H1 (cell line): ENCODE data around the gene KLHDC8A. TPM values are rescaled to one million over a fixed set of nuclear protein-coding genes. Genes with fewer than 3 reads are reported as not detected.

Experiments
- CTCF ChIA-PET: fragments of 300-600 bp; sonication (Branson Sonifier 250); formaldehyde crosslinking; loops from one replicate; lab custom pipeline; 2021; ENCODE audit not compliant: partially characterized antibody; lab: Charles Lee
- POLR2A ChIA-PET: fragments of 300-600 bp; sonication (Branson Sonifier 250); formaldehyde crosslinking; loops from one replicate; lab custom pipeline; 2021; ENCODE audit warnings: inconsistent platforms; ENCODE audit not compliant: partially characterized antibody; lab: Charles Lee
- DNase-seq, 2 experiments: peaks; one replicate each; pipeline versions ENCODE4 v3.0.0 to v3.0.0-alpha.2; 2010 to 2022; ENCODE audit warnings: low spot score in 2 of 2, low read depth in 1 of 2, mixed read lengths in 1 of 2
- FAIRE-seq: peaks from 2 replicates; lab custom pipeline; 2011; peaks lifted over from hg19 to GRCh38; lab: Jason Lieb, UNC
- H2AFZ ChIP-seq: 2 replicates; pipeline ENCODE4 v1.8.1; 2012; ENCODE audit warnings: low read length, inconsistent platforms
- H2AK5ac ChIP-seq: 2 replicates; pipeline ENCODE4 v1.6.1; 2013; ENCODE audit warnings: low read depth, low read length
- H2BK120ac ChIP-seq: replicated peaks from 2 replicates; pipeline ENCODE3; 2013; ENCODE audit warnings: low read depth, low read length, inconsistent platforms
- H2BK12ac ChIP-seq: 2 replicates; pipeline ENCODE4 v1.6.1; 2013; ENCODE audit warnings: low read depth, low read length
- H2BK15ac ChIP-seq: 2 replicates; pipeline ENCODE4 v1.6.1; 2013; ENCODE audit warnings: low read length
- H2BK20ac ChIP-seq: 2 replicates; pipeline ENCODE4 v1.6.1; 2013; ENCODE audit warnings: low read length
- H2BK5ac ChIP-seq: 2 replicates; pipeline ENCODE4 v1.6.1; 2013; ENCODE audit warnings: low read depth, low read length
- H3K14ac ChIP-seq: 2 replicates; pipeline ENCODE4 v1.6.1; 2013; ENCODE audit warnings: inconsistent platforms; ENCODE audit not compliant: insufficient read length
- H3K18ac ChIP-seq: 2 replicates; pipeline ENCODE4 v1.6.1; 2013; ENCODE audit warnings: low read length; ENCODE audit errors: extremely low read depth
- H3K23ac ChIP-seq: 2 replicates; pipeline ENCODE4 v1.6.1; 2013; ENCODE audit warnings: inconsistent platforms; ENCODE audit not compliant: insufficient read length
- H3K23me2 ChIP-seq: 2 replicates; pipeline ENCODE4 v1.6.1; 2013; ENCODE audit warnings: low read depth, low read length
- H3K27ac ChIP-seq: 2 replicates; pipeline ENCODE4 v1.6.1; 2011; ENCODE audit warnings: low read depth, low read length, inconsistent platforms
- H3K27me3 ChIP-seq, 4 experiments: replicated peaks in 1 of 4; 1 replicate in 1 of 4; 2 replicates in 3 of 4; pipeline versions ENCODE4 v1.6.1 to v1.8.1; 2011 to 2013; ENCODE audit warnings: low read length in 3 of 4, mild to moderate bottlenecking in 3 of 4, inconsistent platforms in 2 of 4, mixed read lengths in 2 of 4, moderate library complexity in 1 of 4; ENCODE audit not compliant: control insufficient read depth in 3 of 4, insufficient read depth in 3 of 4; ENCODE audit errors: extremely low read depth in 1 of 4
- H3K36me3 ChIP-seq, 4 experiments: 2 replicates each; pipeline versions ENCODE4 v1.6.1 to v1.8.1; 2011 to 2013; ENCODE audit warnings: mild to moderate bottlenecking in 4 of 4, low read length in 3 of 4, moderate library complexity in 2 of 4, control low read depth in 1 of 4, inconsistent platforms in 1 of 4; ENCODE audit not compliant: insufficient read depth in 4 of 4, control insufficient read depth in 2 of 4
- H3K4ac ChIP-seq: replicated peaks from 2 replicates; pipeline ENCODE3; 2013; ENCODE audit warnings: low read length, low read depth, mixed read lengths, inconsistent platforms; ENCODE audit not compliant: insufficient read length
- H3K4me1 ChIP-seq, 4 experiments: replicated peaks in 1 of 4; 1 replicate in 1 of 4; 2 replicates in 3 of 4; pipeline versions ENCODE4 v1.6.1 to v1.8.1; 2011 to 2013; ENCODE audit warnings: low read length in 3 of 4, inconsistent platforms in 2 of 4, mixed read lengths in 1 of 4; ENCODE audit not compliant: insufficient read depth in 4 of 4, control insufficient read depth in 3 of 4
- H3K4me2 ChIP-seq, 2 experiments: 2 replicates each; pipeline versions ENCODE4 v1.6.1 to v1.8.1; 2011 to 2013; ENCODE audit warnings: low read depth in 2 of 2, low read length in 2 of 2, control low read depth in 1 of 2, inconsistent platforms in 1 of 2, mild to moderate bottlenecking in 1 of 2; ENCODE audit not compliant: insufficient read depth in 1 of 2
- H3K4me3 ChIP-seq, 4 experiments: fragments of 200-600, 300-600 bp in 1 of 4; sonication (generic), shearing (Covaris generic), sonication (Bioruptor Twin) in 1 of 4; 2 replicates each; pipeline versions ENCODE4 v1.5.1 to v1.8.1; 2011 to 2016; ENCODE audit warnings: low read length in 4 of 4, low read depth in 3 of 4, control low read depth in 2 of 4, inconsistent platforms in 2 of 4, mild to moderate bottlenecking in 2 of 4, mixed read lengths in 1 of 4, moderate library complexity in 1 of 4; ENCODE audit not compliant: insufficient read depth in 2 of 4; ENCODE audit errors: extremely low read depth in 1 of 4
- H3K56ac ChIP-seq: replicated peaks from 2 replicates; pipeline ENCODE3; 2013; ENCODE audit warnings: low read depth, mild to moderate bottlenecking, mixed read lengths, low read length, inconsistent platforms; ENCODE audit not compliant: insufficient read length
- H3K79me1 ChIP-seq: 2 replicates; pipeline ENCODE4 v1.6.1; 2013; ENCODE audit warnings: low read depth, low read length, control low read depth
- H3K79me2 ChIP-seq, 2 experiments: 2 replicates each; pipeline versions ENCODE4 v1.6.1 to v1.8.1; 2012 to 2013; ENCODE audit warnings: low read length in 2 of 2, mild to moderate bottlenecking in 2 of 2, inconsistent platforms in 1 of 2; ENCODE audit not compliant: insufficient read depth in 2 of 2, control insufficient read depth in 1 of 2
- H3K9ac ChIP-seq, 4 experiments: replicated peaks in 1 of 4; 1 replicate in 1 of 4; 2 replicates in 3 of 4; pipeline versions ENCODE4 v1.6.1 to v1.8.1; 2011 to 2013; ENCODE audit warnings: low read depth in 3 of 4, low read length in 3 of 4, control low read depth in 2 of 4, mild to moderate bottlenecking in 2 of 4, moderate library complexity in 2 of 4, inconsistent platforms in 1 of 4; ENCODE audit errors: extremely low read depth in 1 of 4
- H3K9me3 ChIP-seq, 2 experiments: 2 replicates each; pipeline versions ENCODE4 v1.6.1 to v1.8.1; 2012 to 2013; ENCODE audit warnings: mild to moderate bottlenecking in 2 of 2, moderate library complexity in 2 of 2, control low read depth in 1 of 2, inconsistent platforms in 1 of 2, low read depth in 1 of 2, low read length in 1 of 2, mixed read lengths in 1 of 2; ENCODE audit not compliant: insufficient read depth in 2 of 2
- H4K20me1 ChIP-seq, 2 experiments: replicated peaks in 1 of 2; 2 replicates each; pipeline versions ENCODE3 to v1.8.1; 2011 to 2013; ENCODE audit warnings: inconsistent platforms in 2 of 2, low read length in 2 of 2, mild to moderate bottlenecking in 1 of 2; ENCODE audit not compliant: insufficient read depth in 2 of 2, control insufficient read depth in 1 of 2
- H4K5ac ChIP-seq: 2 replicates; pipeline ENCODE4 v1.6.1; 2013; ENCODE audit warnings: low read length, low read depth, mixed read lengths, inconsistent platforms; ENCODE audit not compliant: insufficient read length
- H4K8ac ChIP-seq: 2 replicates; pipeline ENCODE4 v1.8.0; 2013; ENCODE audit warnings: mild to moderate bottlenecking, moderate library complexity, low read length, inconsistent platforms; ENCODE audit not compliant: insufficient read depth; ENCODE audit errors: extremely low read depth
- H4K91ac ChIP-seq: replicated peaks from 2 replicates; pipeline ENCODE3; 2013; ENCODE audit warnings: low read length, mixed read lengths, inconsistent platforms; ENCODE audit not compliant: insufficient read length
- BCL11A ChIP-seq, 2 experiments: IDR thresholded peaks; one replicate each; pipeline ENCODE4 v1.6.1; 2011; ENCODE audit warnings: low read depth in 2 of 2, low read length in 2 of 2, mild to moderate bottlenecking in 2 of 2
- CBX8 ChIP-seq: fragments of 300-800, 300-1000 bp; sonication (generic); IDR thresholded peaks from 2 replicates; pipeline ENCODE4 v1.7.1; 2016; ENCODE audit warnings: low read depth, low read length, borderline replicate concordance
- CTBP2 ChIP-seq: IDR thresholded peaks from 2 replicates; pipeline ENCODE4 v1.7.0; 2011; ENCODE audit warnings: borderline replicate concordance, mild to moderate bottlenecking, moderate library complexity, mixed read lengths, low read length; ENCODE audit not compliant: insufficient read depth, insufficient read length
- EZH2 ChIP-seq: fragments of 200-600 bp; sonication (generic); IDR thresholded peaks from 2 replicates; pipeline ENCODE4 v1.7.1; 2012; ENCODE audit warnings: low read depth, mild to moderate bottlenecking, moderate library complexity, low read length, inconsistent platforms; ENCODE audit not compliant: severe bottlenecking
- WGBS, 2 experiments: shearing (Covaris generic) in 1 of 2; methylation state at CpG; one replicate each; pipeline versions ENCODE4 v1.1.6 to v1.1.7; 2013 to 2015; ENCODE audit warnings: low lambda C conversion rate in 2 of 2, mixed read lengths in 2 of 2, inconsistent platforms in 1 of 2, low coverage in 1 of 2, missing lambda C conversion rate in 1 of 2; ENCODE audit not compliant: insufficient replicate concordance in 2 of 2, insufficient coverage in 1 of 2, insufficient read length in 1 of 2; ENCODE audit errors: extremely low coverage in 1 of 2, missing lambda C conversion rate in 1 of 2; 5-methylcytosine and 5-hydroxymethylcytosine counted together
- polyA plus RNA-seq, 7 experiments: library from polyadenylated mRNA; depleted of rRNA in 3 of 7; stranded (reverse) in 5 of 7; unstranded in 2 of 7; fragments of >200 nt in 5 of 7; fragments of 200-250 nt in 2 of 7; gene quantifications; 1 replicate in 5 of 7; 2 replicates in 1 of 7; 4 replicates in 1 of 7; pipeline versions ENCODE4 v1.2.1 to v1.2.3, GENCODE V29; 2011 to 2013; ENCODE audit warnings: missing spikeins in 2 of 7, mixed read lengths in 2 of 7
- total RNA-seq: library from RNA; stranded (reverse); fragmentation: NEBNext Ultra II Directional; extraction: Animal tissue kit (Norgen Biotek cat#: 25700); gene quantifications from 2 replicates; pipeline ENCODE4 v1.2.1, GENCODE V29; 2021
- TF ChIP-seq, protein P1 (sequence below), 3 experiments: IDR thresholded peaks; 1 replicate in 2 of 3; 2 replicates in 1 of 3; pipeline versions ENCODE4 v1.5.1 to v1.6.1; 2011; ENCODE audit warnings: low read length in 3 of 3, mild to moderate bottlenecking in 3 of 3, inconsistent platforms in 2 of 3, low read depth in 1 of 3, moderate library complexity in 1 of 3; ENCODE audit not compliant: insufficient read depth in 1 of 3; ENCODE audit errors: control extremely low read depth in 1 of 3
- TF ChIP-seq, protein P2 (sequence below): IDR thresholded peaks from 2 replicates; pipeline ENCODE4 v1.6.1; 2012; ENCODE audit warnings: low read length, inconsistent platforms
- TF ChIP-seq, protein P3 (sequence below): IDR thresholded peaks from 2 replicates; pipeline ENCODE4 v1.6.1; 2012; ENCODE audit warnings: inconsistent platforms

The KLHDC8A gene
- total and polyA plus RNA-seq, 2 of the 8 experiments (the other 6 are each of a cell fraction or from before 2014, with no cell fraction given) = 1.9 to 3.4 TPM

DNA sequence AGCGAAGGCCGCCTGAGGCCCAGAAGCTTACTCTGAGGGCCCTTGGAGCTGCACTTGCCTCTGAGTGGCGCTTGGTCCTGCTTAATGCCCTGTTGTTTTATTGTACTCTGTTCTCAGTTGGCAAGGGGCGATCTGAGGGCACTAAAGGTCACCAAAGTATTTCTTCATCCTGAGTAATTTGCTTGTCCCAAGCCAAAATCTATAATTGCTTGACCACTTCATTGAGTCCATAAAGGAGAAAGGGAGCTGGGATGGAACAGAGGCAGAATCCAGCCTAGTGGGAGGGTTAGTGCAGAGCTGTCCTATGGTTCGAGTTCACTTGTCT is 34.8 kb downstream of the KLHDC8A start:
- Histone ChIP-seq H3K14ac (no peak overlapping the region), H3K79me2 (peaks cover 20 to 40% of the 10 kb centered on the region in 2 experiments), H4K8ac (no peak overlapping the region), H3K18ac (peak overlapping the region; percentile 85; the same call in 1 of the 2 replicates), H2BK15ac (peak overlapping the region; percentile 90; the same call in 1 of the 2 replicates), H3K79me1 (peaks cover 26% of the 10 kb centered on the region), H3K56ac (no peak overlapping the region), H3K36me3 (peaks cover 0 to 4% (median 0%) of the 10 kb centered on the region in 4 experiments; a peak in 2 of 8 replicates), H3K23ac (no peak overlapping the region), H3K9me3 (no peaks in the 10 kb centered on the region), H4K5ac (no peak overlapping the region), H2BK12ac (0 out of 2 replicates have a peak overlapping the region, but pooled peaks have one; percentile 78), H2AFZ (no peak overlapping the region), H4K91ac (no peak overlapping the region), H4K20me1 (peaks cover 8 to 23% of the 10 kb centered on the region in 2 experiments), H3K4ac (no peak overlapping the region), H3K27me3 (no peaks in the 10 kb centered on the region), H2BK5ac (no peak overlapping the region), H2BK120ac (no peak overlapping the region), H3K23me2 (peaks cover 8% of the 10 kb centered on the region), H3K4me3 (peak overlapping the region in 1 of 4 experiments; percentile 93; a peak in 2 of 8 replicates), H3K27ac (no peak overlapping the region), H3K9ac (no peak overlapping the region; a peak in 1 of 7 replicates), H3K4me2 (peak overlapping the region in 1 of 2 experiments; percentile 65; a peak in 2 of 4 replicates), H2BK20ac (peak overlapping the region; percentile 6; the same call in 1 of the 2 replicates), H3K4me1 (peaks cover 22 to 36% (median 27%) of the 10 kb centered on the region in 4 experiments), H2AK5ac (no peak overlapping the region; the same call in 1 of the 2 replicates)
- no peak for FAIRE-seq
- ChIA-PET POLR2A (interaction anchor here (0.5 to 11.0 kb wide), 20 partner anchors 8 to 1241 kb away, joined by 3 to 134 read pairs (median 5); no protein-coding TSS in a partner anchor), CTCF (interaction anchor here (1.2 to 67.1 kb wide), 9 partner anchors 9 to 260 kb away, joined by 3 to 2424 read pairs (median 9); partner anchors contain the start of gene TMCC2)
- no peak for DNase-seq
- 28% methylated on average over 5 of the region's 5 CpGs; no CpG with 5 or more reads in 1 of the 2 experiments for WGBS, 2 experiments
- TF ChIP-seq CTBP2 (no peak), EZH2 (no peak), BCL11A (IDR thresholded peaks at IDR 0.05; ENCODE audit: low read depth in 2 of 2, low read length in 2 of 2) (no peak), CBX8 (no peak)
- TF ChIP-seq, protein P1, sequence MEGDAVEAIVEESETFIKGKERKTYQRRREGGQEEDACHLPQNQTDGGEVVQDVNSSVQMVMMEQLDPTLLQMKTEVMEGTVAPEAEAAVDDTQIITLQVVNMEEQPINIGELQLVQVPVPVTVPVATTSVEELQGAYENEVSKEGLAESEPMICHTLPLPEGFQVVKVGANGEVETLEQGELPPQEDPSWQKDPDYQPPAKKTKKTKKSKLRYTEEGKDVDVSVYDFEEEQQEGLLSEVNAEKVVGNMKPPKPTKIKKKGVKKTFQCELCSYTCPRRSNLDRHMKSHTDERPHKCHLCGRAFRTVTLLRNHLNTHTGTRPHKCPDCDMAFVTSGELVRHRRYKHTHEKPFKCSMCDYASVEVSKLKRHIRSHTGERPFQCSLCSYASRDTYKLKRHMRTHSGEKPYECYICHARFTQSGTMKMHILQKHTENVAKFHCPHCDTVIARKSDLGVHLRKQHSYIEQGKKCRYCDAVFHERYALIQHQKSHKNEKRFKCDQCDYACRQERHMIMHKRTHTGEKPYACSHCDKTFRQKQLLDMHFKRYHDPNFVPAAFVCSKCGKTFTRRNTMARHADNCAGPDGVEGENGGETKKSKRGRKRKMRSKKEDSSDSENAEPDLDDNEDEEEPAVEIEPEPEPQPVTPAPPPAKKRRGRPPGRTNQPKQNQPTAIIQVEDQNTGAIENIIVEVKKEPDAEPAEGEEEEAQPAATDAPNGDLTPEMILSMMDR (IDR thresholded peaks at IDR 0.05; ENCODE audit: control extremely low read depth in 1 of 3, insufficient read depth in 1 of 3, low read depth in 1 of 3, low read length in 3 of 3) = no peak
- TF ChIP-seq, protein P2, sequence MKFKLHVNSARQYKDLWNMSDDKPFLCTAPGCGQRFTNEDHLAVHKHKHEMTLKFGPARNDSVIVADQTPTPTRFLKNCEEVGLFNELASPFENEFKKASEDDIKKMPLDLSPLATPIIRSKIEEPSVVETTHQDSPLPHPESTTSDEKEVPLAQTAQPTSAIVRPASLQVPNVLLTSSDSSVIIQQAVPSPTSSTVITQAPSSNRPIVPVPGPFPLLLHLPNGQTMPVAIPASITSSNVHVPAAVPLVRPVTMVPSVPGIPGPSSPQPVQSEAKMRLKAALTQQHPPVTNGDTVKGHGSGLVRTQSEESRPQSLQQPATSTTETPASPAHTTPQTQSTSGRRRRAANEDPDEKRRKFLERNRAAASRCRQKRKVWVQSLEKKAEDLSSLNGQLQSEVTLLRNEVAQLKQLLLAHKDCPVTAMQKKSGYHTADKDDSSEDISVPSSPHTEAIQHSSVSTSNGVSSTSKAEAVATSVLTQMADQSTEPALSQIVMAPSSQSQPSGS = no peak
- TF ChIP-seq, protein P3, sequence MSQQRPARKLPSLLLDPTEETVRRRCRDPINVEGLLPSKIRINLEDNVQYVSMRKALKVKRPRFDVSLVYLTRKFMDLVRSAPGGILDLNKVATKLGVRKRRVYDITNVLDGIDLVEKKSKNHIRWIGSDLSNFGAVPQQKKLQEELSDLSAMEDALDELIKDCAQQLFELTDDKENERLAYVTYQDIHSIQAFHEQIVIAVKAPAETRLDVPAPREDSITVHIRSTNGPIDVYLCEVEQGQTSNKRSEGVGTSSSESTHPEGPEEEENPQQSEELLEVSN = no peak
